NB4 (cell line): ENCODE measurements around the gene CDC42EP3.

Experiments
- DNase-seq: peaks from one replicate; pipeline ENCODE4 v3.0.0; 2010; ENCODE audit warnings: low read depth
- H3K4me3 ChIP-seq: one replicate; pipeline ENCODE4 v1.5.1; 2011; ENCODE audit warnings: mild to moderate bottlenecking, low read depth, low read length, moderate library complexity
- CTCF ChIP-seq: IDR thresholded peaks from one replicate; pipeline ENCODE4 v1.5.1; 2012; ENCODE audit warnings: low read depth, low read length
- MYC ChIP-seq: IDR thresholded peaks from 2 replicates; pipeline ENCODE4 v1.6.1; 2011; ENCODE audit warnings: low read depth, low read length
- POLR2A ChIP-seq: IDR thresholded peaks from 2 replicates; pipeline ENCODE4 v1.6.1; 2011; ENCODE audit warnings: mild to moderate bottlenecking; ENCODE audit not compliant: insufficient read length; ENCODE audit errors: extremely low read depth
- TF ChIP-seq, protein P1 (sequence below): IDR thresholded peaks from 2 replicates; pipeline ENCODE4 v1.6.1; 2011; ENCODE audit warnings: low read depth, low read length

Gene CDC42EP3

GRCh38 chr2:37610638-37611289 lies 60.7 kb downstream of the CDC42EP3 start:
- no peak for TF ChIP-seq CTCF
- TF ChIP-seq, protein P1, sequence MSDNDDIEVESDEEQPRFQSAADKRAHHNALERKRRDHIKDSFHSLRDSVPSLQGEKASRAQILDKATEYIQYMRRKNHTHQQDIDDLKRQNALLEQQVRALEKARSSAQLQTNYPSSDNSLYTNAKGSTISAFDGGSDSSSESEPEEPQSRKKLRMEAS = no peak
- TF ChIP-seq POLR2A = no peak
- TF ChIP-seq MYC = no peak

DNA sequence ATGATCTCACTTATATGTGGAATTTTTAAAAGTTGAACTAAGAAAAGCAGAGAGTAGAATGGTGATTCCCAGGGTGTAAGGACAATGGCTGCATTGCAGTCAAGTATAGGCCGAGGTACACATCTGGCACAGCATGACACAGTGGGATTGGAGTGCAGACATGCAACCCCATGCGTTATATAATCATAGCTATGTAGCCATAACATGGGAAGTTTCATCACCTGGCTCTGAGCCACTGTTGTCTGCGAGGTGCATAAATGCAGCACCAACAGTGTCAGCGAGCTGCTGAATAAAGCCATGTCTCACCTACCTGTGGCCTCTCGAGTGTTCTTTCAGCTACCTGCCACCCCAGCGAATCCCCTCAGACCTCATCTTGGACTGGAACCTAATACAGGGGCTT lies 61.7 kb downstream of the CDC42EP3 start:
- H3K4me3 ChIP-seq = no peak overlapping the region
- TF ChIP-seq CTCF (no peak), POLR2A (no peak), MYC (no peak)
- TF ChIP-seq, protein P1 = no peak
- DNase-seq = no peak

More at GRCh38 chr2:37610638-37611289, 60.7 kb downstream of the CDC42EP3 start:
- DNase-seq = no peak
- no peak overlapping the region for H3K4me3 ChIP-seq

DNA sequence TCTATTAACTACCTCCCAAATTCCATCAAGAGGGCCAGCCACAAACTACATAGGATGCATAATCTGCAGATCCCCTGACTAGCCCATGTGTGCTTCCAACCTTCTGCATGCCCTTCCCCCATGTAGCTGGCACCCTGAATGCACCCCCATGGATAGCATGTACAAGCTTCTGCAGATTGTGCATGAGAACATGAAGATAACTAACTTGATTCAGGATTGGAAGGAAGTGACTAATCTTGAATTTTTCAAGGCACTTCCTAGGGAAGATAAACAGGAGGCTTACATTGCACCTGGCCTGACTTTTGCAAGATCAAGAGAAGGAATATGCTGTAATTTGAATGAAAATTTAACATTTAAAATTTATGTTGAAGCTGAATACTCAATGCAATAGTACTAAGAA lies 66.7 kb downstream of the CDC42EP3 start:
- TF ChIP-seq, protein P1 = no peak
- TF ChIP-seq POLR2A (no peak), MYC (no peak), CTCF (no peak)
- DNase-seq = no peak
- H3K4me3 ChIP-seq = no peak overlapping the region

DNA sequence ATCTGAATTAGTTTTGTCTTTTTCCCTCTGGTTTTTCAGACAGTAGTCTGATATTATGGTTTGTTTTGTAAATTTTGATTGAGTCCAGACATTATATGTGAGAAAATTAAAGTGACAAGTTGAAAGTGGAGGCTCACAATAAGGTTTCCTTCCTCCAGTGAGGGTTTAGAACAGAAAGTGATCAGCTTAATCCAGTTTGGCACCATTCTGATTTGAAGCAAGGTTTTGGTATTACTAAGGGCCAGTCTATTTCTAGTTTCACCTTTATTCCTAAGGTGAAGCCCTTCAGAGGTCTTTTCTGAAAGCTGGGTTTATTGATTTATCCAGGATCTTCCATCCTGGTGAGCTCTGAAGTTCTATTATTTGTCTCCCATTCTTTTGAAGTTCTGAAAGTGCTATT lies 68.7 kb downstream of the CDC42EP3 start:
- no peak overlapping the region for H3K4me3 ChIP-seq
- DNase-seq = no peak
- TF ChIP-seq MYC = no peak
- TF ChIP-seq, protein P1 = no peak
- no peak for TF ChIP-seq CTCF
- TF ChIP-seq POLR2A = no peak

GRCh38 chr2:37602040-37602439 lies 69.4 kb downstream of the CDC42EP3 start:
- DNase-seq = no peak
- no peak for TF ChIP-seq POLR2A
- no peak for TF ChIP-seq CTCF
- TF ChIP-seq, protein P1 = no peak
- TF ChIP-seq MYC = no peak
- H3K4me3 ChIP-seq = no peak overlapping the region
